HG03139 (cell line): ENCODE measurements around the gene ZNF85.
"Not testable (repeated sequence)": the region's sequence is repeated elsewhere in the genome, so short reads cannot be mapped to it uniquely, and the experiment has no call there.

ENCODE experiments used
- ATAC-seq: cut with Tn5 transposase; IDR thresholded peaks from one replicate; pipeline ENCODE4 v1.9.1; 2021; ENCODE audit not compliant: unreplicated experiment

The ZNF85 gene

DNA sequence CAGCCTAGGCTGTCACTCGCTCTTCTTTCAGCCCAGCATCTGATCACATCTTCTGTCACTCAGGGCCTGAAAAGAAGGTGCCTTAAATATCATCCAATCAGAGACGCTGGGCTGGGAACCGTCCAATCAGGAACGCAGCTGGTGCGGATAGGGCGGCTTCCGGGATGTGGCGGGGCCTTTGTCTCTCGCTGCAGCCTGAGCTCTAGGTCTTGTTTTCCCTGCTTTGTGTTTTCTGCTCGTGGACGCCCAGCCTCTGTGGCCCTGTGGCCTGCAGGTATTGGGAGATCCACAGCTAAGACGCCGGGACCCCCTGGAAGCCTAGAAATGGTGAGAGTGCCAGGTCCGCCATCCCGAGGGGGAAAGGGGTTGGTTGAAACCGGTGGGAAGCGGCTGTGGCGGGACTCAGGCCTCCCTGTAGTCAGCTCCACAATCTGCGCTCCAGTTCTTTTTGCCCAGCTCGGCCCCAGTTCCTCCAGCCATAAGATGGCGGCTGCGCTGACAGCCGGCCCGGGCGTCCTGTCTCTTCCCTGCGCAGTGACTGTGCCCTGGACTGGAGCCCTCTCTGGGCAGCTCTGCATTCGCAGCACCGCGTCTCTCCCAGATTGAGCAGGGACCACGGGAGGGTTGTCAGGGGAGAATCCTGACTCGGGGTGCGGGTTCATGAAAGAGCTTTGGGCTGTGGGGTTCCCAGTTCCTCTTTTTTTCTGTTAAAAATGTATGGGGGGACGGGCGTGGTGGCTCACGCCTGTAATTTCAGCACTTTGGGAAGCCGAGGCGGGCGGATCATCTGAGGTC, at the start of gene ZNF85:
TSS of gene ZNF85 (plus strand) at position 175 of the 795 bp plus-strand sequence. CDS start at position 325, 150 bp downstream.
- peak; percentile 93 for ATAC-seq

DNA sequence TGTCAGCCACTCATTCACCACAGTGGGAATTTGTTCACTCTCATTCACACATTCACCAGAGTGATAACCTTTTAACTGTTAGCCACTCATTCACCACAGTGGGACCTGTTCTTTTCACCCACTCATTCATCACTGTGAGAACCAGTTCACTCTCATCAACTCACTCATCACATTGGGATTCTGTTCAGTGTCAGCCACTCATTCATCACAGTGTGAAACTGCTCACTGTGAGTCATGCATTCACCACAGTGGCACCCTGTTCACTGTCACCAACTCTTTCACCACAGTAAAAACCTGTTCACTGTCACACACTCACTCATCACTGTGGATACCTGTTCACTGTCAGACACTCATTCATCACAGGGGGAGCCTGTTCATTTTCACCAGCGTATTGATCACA, 43.5 kb upstream of the ZNF85 start:
- no peak for ATAC-seq

DNA sequence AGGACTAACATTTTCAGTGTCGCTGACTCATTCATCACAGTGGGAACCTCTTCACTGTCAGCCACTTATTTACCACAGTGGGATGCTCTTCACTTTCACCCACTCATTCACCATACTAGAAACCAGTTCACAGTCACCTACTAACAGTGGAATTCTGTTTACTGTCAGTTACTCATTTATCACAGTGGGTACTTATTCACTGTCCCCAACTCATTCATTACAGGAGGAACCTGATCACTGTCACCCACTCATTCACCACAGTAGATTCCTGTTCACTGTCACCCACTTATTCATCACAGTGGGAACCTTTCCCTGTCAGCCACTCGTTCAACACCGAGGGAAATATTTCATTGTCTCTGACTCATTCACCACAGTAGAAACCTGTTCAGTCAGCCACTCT, 10.1 kb upstream of the ZNF85 start:
- no peak for ATAC-seq

GRCh38 chr19:20925481-20925880, 2.4 kb downstream of the ZNF85 start:
- no peak for ATAC-seq

DNA sequence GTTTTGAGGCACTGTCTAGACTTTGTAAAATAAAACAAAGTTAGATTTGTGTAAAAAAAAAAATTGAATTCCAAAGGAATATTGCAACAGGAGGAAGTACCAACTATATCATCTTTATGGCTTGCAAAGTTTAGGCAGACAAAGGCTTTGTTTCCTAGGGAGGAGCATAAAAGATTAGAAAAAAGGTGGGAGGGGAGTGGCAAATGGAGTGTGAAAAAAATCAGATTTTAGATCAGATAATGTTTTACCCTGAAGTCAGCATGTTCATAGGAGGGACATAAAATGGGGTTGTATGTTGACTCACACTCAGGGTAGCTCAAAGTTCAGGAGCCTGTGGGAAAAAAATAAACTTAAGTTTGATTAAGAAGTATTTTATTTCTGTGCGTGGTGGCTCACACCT, 3.7 kb downstream of the ZNF85 start:
- ATAC-seq, result no peak

DNA sequence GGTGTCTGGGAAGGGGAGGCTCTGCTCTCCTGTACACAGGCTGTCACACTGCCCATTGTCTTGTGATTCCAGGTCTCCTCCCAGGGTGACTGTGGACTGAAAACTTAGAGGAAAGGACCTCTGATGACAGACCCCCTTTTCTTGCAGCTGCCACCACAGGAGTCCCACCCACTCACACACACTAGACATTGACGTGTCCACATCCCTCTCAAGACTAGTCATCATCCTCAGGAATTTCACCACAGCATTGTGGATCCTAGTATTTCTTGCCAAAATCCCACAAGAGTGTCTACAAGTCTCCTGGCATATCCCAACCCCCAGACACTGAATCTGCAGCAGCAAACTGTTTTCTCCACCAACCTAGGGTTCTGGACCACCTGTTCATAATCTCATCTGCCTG, 5.3 kb downstream of the ZNF85 start:
- no peak for ATAC-seq

DNA sequence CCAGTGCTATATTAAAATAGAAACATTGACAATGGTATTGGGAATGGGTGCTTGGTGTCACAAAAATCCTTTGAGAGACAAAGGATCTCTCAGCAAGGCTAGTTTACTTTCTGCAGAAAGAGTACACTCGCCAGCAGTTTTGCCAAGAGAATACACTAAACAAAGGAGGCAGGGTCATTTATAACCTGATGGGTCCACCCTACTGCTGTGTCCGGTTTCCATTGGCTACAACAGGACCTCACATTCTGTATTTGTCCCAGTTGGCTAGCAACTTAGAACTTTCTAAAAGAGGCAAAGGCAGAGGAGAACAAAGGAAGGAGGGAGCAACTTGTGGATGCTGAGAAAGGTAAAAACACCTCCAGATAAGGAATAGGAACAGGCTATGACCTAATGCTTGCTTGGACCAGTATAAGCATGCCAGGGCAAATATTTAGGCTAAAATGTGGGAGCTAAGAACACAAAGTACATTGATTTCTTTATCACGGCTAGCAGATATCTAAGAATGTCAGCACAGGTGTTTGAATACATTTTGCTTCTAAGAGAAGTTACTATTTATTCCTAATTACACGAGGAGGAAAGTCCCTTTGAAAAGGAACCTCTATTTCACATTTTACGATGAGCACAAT, 13.4 kb downstream of the ZNF85 start:
- not testable (repeated sequence) for ATAC-seq

GRCh38 chr19:20952561-20953095, 29.6 kb downstream of the ZNF85 start:
- not testable (repeated sequence) for ATAC-seq

- ATAC-seq, result no peak
Observed at GRCh38 chr19:20964798-20965197, 41.7 kb downstream of the ZNF85 start.

DNA sequence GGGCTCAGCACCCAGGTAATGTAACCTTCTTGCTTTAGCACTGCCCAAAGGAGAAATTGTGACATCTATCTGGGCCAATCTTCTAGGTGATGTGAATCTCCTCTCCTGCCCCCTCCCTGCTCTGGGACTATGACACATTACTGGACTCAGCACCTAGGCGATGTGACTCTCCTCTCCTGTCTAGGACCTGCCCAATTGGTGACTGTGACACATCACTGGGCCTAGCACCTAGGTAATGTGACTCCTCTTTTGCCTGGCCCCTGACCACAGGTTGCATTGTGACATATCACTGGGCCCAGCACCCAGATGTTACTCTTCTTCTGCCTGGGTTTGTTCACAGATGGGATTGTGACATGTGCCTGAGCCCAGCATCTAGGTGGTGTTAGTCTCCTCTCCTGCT, 45.0 kb downstream of the ZNF85 start:
- no peak for ATAC-seq

GRCh38 chr19:20969498-20969897, 46.4 kb downstream of the ZNF85 start:
- no peak for ATAC-seq

DNA sequence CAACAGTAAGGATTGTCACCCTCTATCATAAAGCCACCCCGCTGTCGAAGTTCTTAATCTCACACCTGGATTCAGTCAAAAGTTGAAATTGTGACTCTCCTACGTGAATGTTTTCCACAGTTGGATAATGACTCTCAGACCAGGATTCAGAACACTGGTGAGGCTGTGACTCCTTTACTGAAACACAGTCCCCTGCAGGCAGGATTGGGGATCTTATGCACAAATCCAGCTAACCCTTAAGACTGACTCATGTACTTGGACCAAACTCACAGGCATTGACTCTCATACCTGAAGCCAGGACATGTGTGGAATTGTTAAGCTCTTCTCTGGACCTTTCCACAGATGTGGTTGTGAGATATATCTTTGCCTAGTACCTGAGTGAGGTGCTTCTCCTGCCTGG, 46.8 kb downstream of the ZNF85 start:
- ATAC-seq, result no peak

DNA sequence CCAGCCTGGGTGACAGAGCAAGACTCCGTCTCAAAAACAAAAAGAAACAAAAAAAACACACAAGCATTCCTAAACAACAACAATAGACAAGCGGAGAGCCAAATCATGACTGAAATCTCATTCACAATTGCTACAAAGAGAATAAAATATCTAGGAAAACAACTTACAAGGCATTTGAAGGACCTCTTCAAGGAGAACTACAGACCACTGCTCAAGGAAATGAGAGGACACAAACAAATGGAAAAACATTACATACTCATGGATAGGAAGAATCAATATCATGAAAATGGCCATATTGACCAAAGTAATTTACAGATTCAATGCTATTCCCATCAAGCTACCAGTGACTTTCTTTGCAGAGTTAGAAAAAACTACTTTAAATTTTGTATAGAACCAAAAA, 69.7 kb downstream of the ZNF85 start:
- ATAC-seq, result not testable (repeated sequence)

DNA sequence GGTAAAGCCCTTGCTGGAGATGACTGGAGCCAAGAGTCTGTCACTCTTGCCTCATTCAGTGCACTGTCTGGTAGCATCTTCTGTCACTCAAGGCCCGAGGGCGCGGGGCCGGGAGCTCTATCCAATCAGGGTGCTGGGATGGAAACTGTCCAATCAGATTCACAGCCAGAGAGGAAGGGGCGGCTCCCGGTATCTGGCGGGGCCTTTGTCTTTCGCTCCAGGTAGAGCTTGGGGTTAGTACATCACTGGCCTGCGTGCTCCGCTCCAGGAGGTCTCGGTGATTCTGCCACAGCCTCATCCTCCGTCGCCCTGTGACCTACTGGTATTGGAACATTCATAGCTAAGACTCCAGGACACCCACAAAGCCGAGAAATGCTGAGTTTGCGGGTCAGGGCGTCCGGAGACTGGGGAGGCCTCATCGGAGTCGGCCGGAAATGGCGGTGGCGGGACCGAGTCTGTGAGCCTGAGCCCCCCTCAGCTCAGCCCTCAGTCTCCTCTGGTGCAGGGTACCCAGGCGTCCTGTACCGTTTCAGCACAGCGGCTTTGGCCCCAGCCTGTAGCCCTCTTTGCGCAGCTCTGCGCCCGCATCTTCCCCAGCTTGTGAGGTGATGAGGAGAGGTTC, 76.8 kb downstream of the ZNF85 start:
- peak; percentile 99 for ATAC-seq
